Stimulated activated CD8-positive, alpha-beta memory T cell treated with anti-CD3 and anti-CD28 coated beads, Interleukin-7, amount 100 ng/mL, for 24 hours (primary cell): ENCODE measurements around the gene PDCD5.
"Not testable (repeated sequence)": the region's sequence is repeated elsewhere in the genome, so short reads cannot be mapped to it uniquely, and the experiment has no call there.

Experiments used
- DNase-seq: peaks from one replicate; pipeline ENCODE4 v3.0.0-alpha.2; 2020; ENCODE audit warnings: low read depth

The PDCD5 gene

GRCh38 chr19:32576790-32577189 is 4.2 kb upstream of the PDCD5 start:
- no peak for DNase-seq

GRCh38 chr19:32580353-32580900 is 563 bp upstream of the PDCD5 start:
- no peak for DNase-seq

- DNase-seq = no peak
Observed at GRCh38 chr19:32581705-32582179, 752 bp downstream of the PDCD5 start.

GRCh38 chr19:32587747-32588504 is 6.9 kb downstream of the PDCD5 start:
- DNase-seq = not testable (repeated sequence)

GRCh38 chr19:32594021-32594420 is 13.0 kb downstream of the PDCD5 start:
- no peak for DNase-seq

GRCh38 chr19:32595491-32595890 is 14.5 kb downstream of the PDCD5 start:
- DNase-seq = no peak

- no peak for DNase-seq
Observed at GRCh38 chr19:32598022-32598421, 17.0 kb downstream of the PDCD5 start.

GRCh38 chr19:32599258-32599657 is 18.3 kb downstream of the PDCD5 start:
- DNase-seq = no peak

- peak; percentile 9 for DNase-seq
Observed at GRCh38 chr19:32599736-32600157, 18.8 kb downstream of the PDCD5 start.

- DNase-seq = no peak
Observed at GRCh38 chr19:32603961-32604360, 23.0 kb downstream of the PDCD5 start.

GRCh38 chr19:32605544-32605943 is 24.6 kb downstream of the PDCD5 start:
- no peak for DNase-seq

- DNase-seq = no peak
Observed at GRCh38 chr19:32606289-32606688, 25.3 kb downstream of the PDCD5 start.

- no peak for DNase-seq
Observed at GRCh38 chr19:32607479-32607878, 26.5 kb downstream of the PDCD5 start.

- no peak for DNase-seq
Observed at GRCh38 chr19:32611161-32611560, 30.2 kb downstream of the PDCD5 start.

- no peak for DNase-seq
Observed at GRCh38 chr19:32613008-32613407, 32.0 kb downstream of the PDCD5 start.

GRCh38 chr19:32614916-32615315 is 33.9 kb downstream of the PDCD5 start:
- no peak for DNase-seq

- DNase-seq = no peak
Observed at GRCh38 chr19:32615569-32615968, 34.6 kb downstream of the PDCD5 start.

GRCh38 chr19:32619051-32619685 is 38.2 kb downstream of the PDCD5 start:
- no peak for DNase-seq

- no peak for DNase-seq
Observed at GRCh38 chr19:32622002-32622401, 41.0 kb downstream of the PDCD5 start.

- no peak for DNase-seq
Observed at GRCh38 chr19:32624410-32624809, 43.4 kb downstream of the PDCD5 start.

- no peak for DNase-seq
Observed at GRCh38 chr19:32626969-32627368, 46.0 kb downstream of the PDCD5 start.

GRCh38 chr19:32627714-32628270 is 46.8 kb downstream of the PDCD5 start:
- DNase-seq = no peak

GRCh38 chr19:32630338-32630737 is 49.3 kb downstream of the PDCD5 start:
- no peak for DNase-seq
